ENCODE results near the gene DVL2. TPM values are rescaled to one million over a fixed set of nuclear protein-coding genes. Genes with fewer than 3 reads are reported as not detected.
A peak's percentile ranks its signal among the peaks of the same experiment; 100 is the strongest.

DVL2 gene
- total RNA-seq, 1 experiment from 2014 or later: 36.9 TPM

GRCh38 chr17:7241783-7242716, 7.7 kb upstream of the DVL2 start, which contains the start of gene GABARAP:
GABARAP (minus strand) TSS chr17:7242449; CDS start chr17:7242330, 119 bp downstream.
- Histone ChIP-seq H3K4me1 (ENCODE audit: insufficient read depth, low read length) (peaks cover 21% of the 10 kb centered on the region), H2AFZ (ENCODE audit: low read length) (peak within 1 kb of the TSS; percentile 80), H3K4me2 (ENCODE audit: low read length) (peak within 1 kb of the TSS; percentile 99), H3K9me3 (ENCODE audit: low read length) (no peaks in the 10 kb centered on the region), H3K9me2 (replicated peaks; ENCODE audit: low read length) (no peaks in the 10 kb centered on the region), H3K9ac (ENCODE audit: low read length) (peak within 1 kb of the TSS; percentile 89), H3K36me3 (ENCODE audit: low read depth, low read length) (peaks cover 9% of the 10 kb centered on the region; the same call in 1 of the 2 replicates), H3K27ac (ENCODE audit: low read length) (peak within 1 kb of the TSS; percentile 69), H3F3A (ENCODE audit: low read length, unreplicated experiment) (no peaks in the 10 kb centered on the region), H4K20me1 (ENCODE audit: low read length) (no peaks in the 10 kb centered on the region), H3K79me2 (ENCODE audit: low read length) (peaks cover 50% of the 10 kb centered on the region), H3K4me3 (ENCODE audit: low read length) (peak within 1 kb of the TSS; percentile 86), H3K27me3 (ENCODE audit: low read length) (no peaks in the 10 kb centered on the region)
- ChIA-PET POLR2A (ENCODE audit: unreplicated experiment) (interaction anchor here (0.6 kb wide), 3 partner anchors 21 to 444 kb away, joined by 6 to 11 read pairs (median 9); partner anchors contain the start of gene POLR2A), CTCF (interaction anchor here (0.6 kb wide), 2 partner anchors 35 to 39 kb away, joined by 3 read pairs; partner anchors contain the start of gene SLC2A4)
- DNase-seq: peak; percentile 80
- intact Hi-C loops (cut with micrococcal nuclease): loop anchor here (5.0 kb wide), 1 partner anchor 65 kb away; the partner anchor contains the start of gene EIF5A
- TSS peak; percentile 76 for BruUV-seq (replicated peaks)
- no peak for TF ChIP-seq CTCF (conservative IDR thresholded peaks at IDR 0.05; ENCODE audit: low read depth, low read length)
- no peak for TF ChIP-seq EZH2 (IDR thresholded peaks at IDR 0.05; ENCODE audit: low read length, unreplicated experiment)
- TF ChIP-seq EZH2phosphoT487 (IDR thresholded peaks at IDR 0.05; ENCODE audit: borderline replicate concordance, low read length): no peak
- peak; percentile 23 for ATAC-seq

- no peak for DNase-seq
- ChIA-PET POLR2A (ENCODE audit: unreplicated experiment) (interaction anchor here (0.6 kb wide), 1 partner anchor 20 kb away, joined by 9 read pairs; no protein-coding TSS in a partner anchor), CTCF (interaction anchor here (0.6 kb wide), 1 partner anchor 40 kb away, joined by 3 read pairs; the partner anchor contains the start of gene SLC2A4)
- no peak for ATAC-seq
- Histone ChIP-seq H3K27me3 (ENCODE audit: low read length) (no peaks in the 10 kb centered on the region), H2AFZ (ENCODE audit: low read length) (0 out of 2 replicates have a peak overlapping the region, but pooled peaks have one; percentile 80), H3K9me2 (replicated peaks; ENCODE audit: low read length) (no peaks in the 10 kb centered on the region), H3K36me3 (ENCODE audit: low read depth, low read length) (peaks cover 9% of the 10 kb centered on the region; the same call in 1 of the 2 replicates), H3K79me2 (ENCODE audit: low read length) (peaks cover 51% of the 10 kb centered on the region), H3K9ac (ENCODE audit: low read length) (peak overlapping the region; percentile 89), H3K4me2 (ENCODE audit: low read length) (peak overlapping the region; percentile 99), H3K9me3 (ENCODE audit: low read length) (no peaks in the 10 kb centered on the region), H4K20me1 (ENCODE audit: low read length) (no peaks in the 10 kb centered on the region), H3K4me1 (ENCODE audit: insufficient read depth, low read length) (peaks cover 23% of the 10 kb centered on the region), H3K27ac (ENCODE audit: low read length) (peak overlapping the region; percentile 69), H3K4me3 (ENCODE audit: low read length) (peak overlapping the region; percentile 86), H3F3A (ENCODE audit: low read length, unreplicated experiment) (no peaks in the 10 kb centered on the region)
- no TSS peak for BruUV-seq (replicated peaks)
- intact Hi-C loops (cut with micrococcal nuclease): loop anchor here (5.0 kb wide), 1 partner anchor 66 kb away; the partner anchor contains the start of gene EIF5A
- TF ChIP-seq CTCF (conservative IDR thresholded peaks at IDR 0.05; ENCODE audit: low read depth, low read length): no peak
- TF ChIP-seq EZH2 (IDR thresholded peaks at IDR 0.05; ENCODE audit: low read length, unreplicated experiment): no peak
- no peak for TF ChIP-seq EZH2phosphoT487 (IDR thresholded peaks at IDR 0.05; ENCODE audit: borderline replicate concordance, low read length)
Observed at GRCh38 chr17:7241090-7241733, 6.9 kb upstream of the DVL2 start.

Data from PC-3 (cell line).